Renal cortical epithelial cell (primary cell): ENCODE data around the gene NID1. TPM values are rescaled to one million over a fixed set of nuclear protein-coding genes. Genes with fewer than 3 reads are reported as not detected.
A peak's percentile ranks its signal among the peaks of the same experiment; 100 is the strongest.

Experiments used
- DNase-seq: peaks from one replicate; pipeline ENCODE4 v3.0.0-alpha.2; 2011; ENCODE audit warnings: low read depth
- total RNA-seq: library from RNA; depleted of rRNA; stranded (reverse); fragments of >200 nt; gene quantifications from 2 replicates; pipeline ENCODE4 v1.2.3, GENCODE V29; 2014

The NID1 gene
- total RNA-seq, 1 donor from 2014 or later: 1.1 TPM

GRCh38 chr1:236065509-236066005, 667 bp upstream of the NID1 start:
- DNase-seq: no peak

GRCh38 chr1:236063919-236064673, 794 bp downstream of the NID1 start:
- peak; percentile 51 for DNase-seq

GRCh38 chr1:236063551-236063918, 1.4 kb downstream of the NID1 start:
- no peak for DNase-seq

- DNase-seq: no peak
Observed at GRCh38 chr1:236060286-236060685, 4.6 kb downstream of the NID1 start.

- no peak for DNase-seq
Observed at GRCh38 chr1:236059011-236059410, 5.9 kb downstream of the NID1 start.

GRCh38 chr1:236058141-236058934, 6.6 kb downstream of the NID1 start:
- peak; percentile 32 for DNase-seq

GRCh38 chr1:236057546-236057945, 7.3 kb downstream of the NID1 start:
- no peak for DNase-seq

- no peak for DNase-seq
Observed at GRCh38 chr1:236052232-236052993, 12.5 kb downstream of the NID1 start.

GRCh38 chr1:236051242-236051791, 13.6 kb downstream of the NID1 start:
- no peak for DNase-seq

GRCh38 chr1:236045771-236046170, 19.1 kb downstream of the NID1 start:
- DNase-seq: no peak

- DNase-seq: no peak
Observed at GRCh38 chr1:236044341-236044740, 20.5 kb downstream of the NID1 start.

- DNase-seq: no peak
Observed at GRCh38 chr1:236041631-236042618, 23.0 kb downstream of the NID1 start.

GRCh38 chr1:236039740-236040685, 24.9 kb downstream of the NID1 start:
- peak; percentile 62 for DNase-seq

- DNase-seq: no peak
Observed at GRCh38 chr1:236038034-236038433, 26.9 kb downstream of the NID1 start.

GRCh38 chr1:236035681-236036101, 29.2 kb downstream of the NID1 start:
- no peak for DNase-seq

- DNase-seq: peak; percentile 7
Observed at GRCh38 chr1:236033336-236033735, 31.6 kb downstream of the NID1 start.

- no peak for DNase-seq
Observed at GRCh38 chr1:236030534-236030933, 34.4 kb downstream of the NID1 start.

GRCh38 chr1:236029428-236029940, 35.4 kb downstream of the NID1 start:
- no peak for DNase-seq

- no peak for DNase-seq
Observed at GRCh38 chr1:236027104-236027503, 37.8 kb downstream of the NID1 start.
